HepG2 (cell line): ENCODE measurements around the gene SPAG6. TPM values are rescaled to one million over a fixed set of nuclear protein-coding genes. Genes with fewer than 3 reads are reported as not detected.
A peak's percentile ranks its signal among the peaks of the same experiment; 100 is the strongest.

Experiments
- ATAC-seq: fragments of 200-7000 bp; cut with Tn5 transposase; 3 replicates; pipeline ENCODE4 v1.9.1; 2020; ENCODE audit warnings: mild to moderate bottlenecking, moderate library complexity
- BruUV-seq: library from RNA; stranded (reverse); fragments of 400-500 nt; replicated peaks from 2 replicates; lab custom pipeline; 2021; lab: Mats Ljungman, UMichigan
- CTCF ChIA-PET: fragments of 300-600 bp; formaldehyde crosslinking; extraction: SDS; loops from one replicate; lab custom pipeline; 2021; ENCODE audit warnings: low total read pairs, inconsistent platforms, low intra/inter-chr PET ratio; lab: Yijun Ruan, JAX
- POLR2A ChIA-PET: fragments of 350-600 bp; sonication (Branson Sonifier 250); formaldehyde crosslinking; loops from one replicate; lab custom pipeline; 2020; ENCODE audit warnings: antibody characterized with exemption, inconsistent platforms; lab: Yijun Ruan, JAX
- DNase-seq: peaks from one replicate; pipeline ENCODE4 v3.0.0-alpha.2; 2015; ENCODE audit warnings: low spot score
- FAIRE-seq: peaks from 3 replicates; lab custom pipeline; 2011; peaks lifted over from hg19 to GRCh38; lab: Jason Lieb, UNC
- H2AFZ ChIP-seq: one replicate; pipeline ENCODE4 v1.6.1; 2011; ENCODE audit warnings: low read length, inconsistent platforms
- H3K27ac ChIP-seq: fragments of 300-600 bp; 3 replicates; pipeline ENCODE4 v1.8.0; 2011; ENCODE audit warnings: mixed run types, mild to moderate bottlenecking, mixed read lengths, low read length, inconsistent platforms; ENCODE audit not compliant: insufficient read depth; ENCODE audit errors: extremely low read length
- H3K27me3 ChIP-seq, 2 experiments: fragments of 200-600 bp in 1 of 2; 2 replicates in 1 of 2; 3 replicates in 1 of 2; pipeline versions ENCODE4 v1.6.0 to v1.8.0; 2011; ENCODE audit warnings: low read length in 2 of 2, mild to moderate bottlenecking in 2 of 2, moderate library complexity in 2 of 2, inconsistent platforms in 1 of 2; ENCODE audit not compliant: insufficient read depth in 2 of 2, control insufficient read depth in 1 of 2
- H3K36me3 ChIP-seq, 2 experiments: fragments of 200-600 bp in 1 of 2; replicated peaks in 1 of 2; 2 replicates in 1 of 2; 3 replicates in 1 of 2; pipeline versions ENCODE4 v1.5.1 to v1.8.0; 2011; ENCODE audit warnings: low read length in 2 of 2, inconsistent platforms in 1 of 2; ENCODE audit not compliant: insufficient read depth in 2 of 2, control insufficient read depth in 1 of 2
- H3K4me1 ChIP-seq: 2 replicates; pipeline ENCODE4 v1.5.1; 2012; ENCODE audit warnings: low read length, inconsistent platforms; ENCODE audit not compliant: insufficient read depth
- H3K4me2 ChIP-seq: 2 replicates; pipeline ENCODE4 v1.6.0; 2011; ENCODE audit warnings: low read depth, low read length, inconsistent platforms
- H3K4me3 ChIP-seq, 3 experiments: fragments of 200-600 bp in 1 of 3; sonication (generic), shearing (Covaris generic) in 1 of 3; replicated peaks in 1 of 3; 2 replicates each; pipeline ENCODE4 v1.5.1; 2011 to 2016; ENCODE audit warnings: low read length in 3 of 3, inconsistent platforms in 2 of 3, low read depth in 2 of 3, mild to moderate bottlenecking in 2 of 3, control low read depth in 1 of 3, mixed read lengths in 1 of 3; ENCODE audit not compliant: insufficient read depth in 1 of 3
- H3K79me2 ChIP-seq: one replicate; pipeline ENCODE4 v1.6.1; 2011; ENCODE audit warnings: low read length, inconsistent platforms; ENCODE audit not compliant: insufficient read depth
- H3K9ac ChIP-seq: 2 replicates; pipeline ENCODE4 v1.6.0; 2011; ENCODE audit warnings: mild to moderate bottlenecking, low read depth, low read length, inconsistent platforms; ENCODE audit not compliant: insufficient read depth
- H3K9me3 ChIP-seq: 2 replicates; pipeline ENCODE4 v1.5.1; 2012; ENCODE audit warnings: mild to moderate bottlenecking, low read length
- H4K20me1 ChIP-seq: 2 replicates; pipeline ENCODE4 v1.6.0; 2011; ENCODE audit warnings: inconsistent platforms, mild to moderate bottlenecking, low read length, moderate library complexity; ENCODE audit not compliant: insufficient read depth
- PCBP2 ChIP-seq: fragments of 200-400 bp; formaldehyde crosslinking; optimal IDR thresholded peaks from 2 replicates; pipeline ENCODE3; 2018; ENCODE audit warnings: low read length, low read depth; ENCODE audit not compliant: poor library complexity, severe bottlenecking
- RNF219 ChIP-seq: sonication (generic); formaldehyde crosslinking; IDR thresholded peaks from 2 replicates; pipeline ENCODE4 v1.5.0; 2020; ENCODE audit warnings: mild to moderate bottlenecking, missing genetic modification reagents
- ZBTB40 ChIP-seq, 2 experiments: fragments of 450-650 bp in 1 of 2; sonication (generic) in 1 of 2; formaldehyde crosslinking in 1 of 2; IDR thresholded peaks; 2 replicates each; pipeline versions ENCODE4 v1.6.1 to v1.8.0; 2016 to 2022; ENCODE audit warnings: antibody characterized with exemption in 1 of 2, mild to moderate bottlenecking in 1 of 2, missing genetic modification reagents in 1 of 2
- ZNF576 ChIP-seq: sonication (generic); formaldehyde crosslinking; IDR thresholded peaks from 2 replicates; pipeline ENCODE4 v1.4.0; 2020; ENCODE audit warnings: mild to moderate bottlenecking, missing genetic modification reagents
- ZSCAN29 ChIP-seq: sonication (generic); formaldehyde crosslinking; conservative IDR thresholded peaks from 2 replicates; pipeline ENCODE4 v1.4.0; 2020; ENCODE audit warnings: mild to moderate bottlenecking, missing genetic modification reagents
- WGBS: methylation state at CpG from one replicate; pipeline ENCODE4 v1.1.6; 2017; ENCODE audit warnings: low lambda C conversion rate; 5-methylcytosine and 5-hydroxymethylcytosine counted together
- in situ Hi-C: cut with HindIII; loops from 2 replicates; pipeline ENCODE4 v1.10.0; 2017; ENCODE audit warnings: low pct_unique_long_range_greater_than_20kb; ENCODE audit not compliant: extremely low pct_ligation_motif_present
- intact Hi-C: fragments of 100-400 bp; cut with micrococcal nuclease; formaldehyde crosslinking; loops from one replicate; pipeline ENCODE4 v1.10.0; 2022; ENCODE audit not compliant: unreplicated experiment
- polyA plus RNA-seq, 8 experiments: library from polyadenylated mRNA; depleted of rRNA in 3 of 8; stranded (reverse) in 7 of 8; unstranded in 1 of 8; fragments of >200 nt; fragmentation: Illumina TruSeq in 4 of 8; extraction: Trizol in 4 of 8; gene quantifications; 2 replicates each; pipeline versions ENCODE4 v1.2.1 to v1.2.3, GENCODE V29; 2011 to 2016; ENCODE audit warnings: low read depth in 4 of 8, missing spikeins in 1 of 8, mixed read lengths in 1 of 8; ENCODE audit not compliant: insufficient read depth in 1 of 8
- total RNA-seq, 5 experiments: library from RNA; depleted of rRNA; stranded (reverse); fragments of >200 nt; fragmentation: Illumina TruSeq; extraction: Trizol; gene quantifications; 2 replicates each; pipeline ENCODE4 v1.2.3, GENCODE V29; 2016; ENCODE audit warnings: low read depth in 1 of 5

SPAG6 gene
- total and polyA plus RNA-seq, 2 of the 13 experiments (the other 11 are each of a cell fraction or from before 2014, with no cell fraction given) = not detected

- in situ Hi-C loops = no loop called here
- H3K4me2 ChIP-seq = no peak overlapping the region
- no peak for DNase-seq
- no peaks in the 10 kb centered on the region for H3K9me3 ChIP-seq
- POLR2A ChIA-PET = no interaction called here
- H3K4me1 ChIP-seq = no peaks in the 10 kb centered on the region
- no peaks in the 10 kb centered on the region for H4K20me1 ChIP-seq
- TF ChIP-seq PCBP2 (no peak), ZBTB40 (IDR thresholded peaks at IDR 0.05) (no peak), ZBTB40 (CRISPR knock-in tag; IDR thresholded peaks at IDR 0.05) (no peak), ZSCAN29 (CRISPR knock-in tag) (no peak), RNF219 (CRISPR knock-in tag) (no peak), ZNF576 (CRISPR knock-in tag) (no peak)
- no peak overlapping the region for H3K4me3 ChIP-seq
- H3K27ac ChIP-seq = no peak overlapping the region
- BruUV-seq = no TSS peak
- peaks cover 0 to 11% of the 10 kb centered on the region in 2 experiments; a peak in 2 of 5 replicates for H3K36me3 ChIP-seq
- no peak for FAIRE-seq
- H3K9ac ChIP-seq = no peak overlapping the region
- intact Hi-C loops = no loop called here
- H3K27me3 ChIP-seq = peaks cover 0 to 25% of the 10 kb centered on the region in 2 experiments; a peak in 3 of 5 replicates
- 92% methylated on average over 16 of the region's 16 CpGs for WGBS
- no peaks in the 10 kb centered on the region for H3K79me2 ChIP-seq
- CTCF ChIA-PET = no interaction called here
- ATAC-seq = peak; percentile 31; the same call in 2 of the 3 replicates
- no peak overlapping the region for H2AFZ ChIP-seq
Measured at GRCh38 chr10:22333975-22334282, 11.4 kb upstream of the SPAG6 start.
